Stimulated activated CD8-positive, alpha-beta memory T cell treated with anti-CD3 and anti-CD28 coated beads, Interleukin-12 subunit alpha, Interleukin-12 subunit beta, amount 100 ng/mL, for 24 hours (primary cell): ENCODE data around the gene SLBP.
"Not testable (repeated sequence)": the region's sequence is repeated elsewhere in the genome, so short reads cannot be mapped to it uniquely, and the experiment has no call there.

Experiments
- DNase-seq: peaks from one replicate; pipeline ENCODE4 v3.0.0-alpha.2; 2020; ENCODE audit errors: extremely low read depth

Gene SLBP

DNA sequence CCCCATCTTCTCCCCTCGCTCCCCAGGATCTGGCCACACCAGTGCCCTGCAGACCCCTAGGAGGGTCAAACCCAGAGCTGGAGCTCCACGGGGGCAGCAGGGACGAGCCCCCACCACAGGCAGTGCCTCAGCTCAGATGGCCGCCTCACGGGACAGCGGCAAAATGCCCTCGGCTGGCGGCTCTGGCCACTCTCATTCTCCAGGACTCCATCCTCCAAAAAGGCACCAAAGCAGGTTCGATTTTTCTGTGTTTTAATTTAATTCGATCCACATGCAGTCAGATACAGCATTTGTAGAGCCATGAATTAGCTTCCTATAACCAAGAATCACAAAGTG lies 36.3 kb downstream of the SLBP start:
- DNase-seq, result no peak

DNA sequence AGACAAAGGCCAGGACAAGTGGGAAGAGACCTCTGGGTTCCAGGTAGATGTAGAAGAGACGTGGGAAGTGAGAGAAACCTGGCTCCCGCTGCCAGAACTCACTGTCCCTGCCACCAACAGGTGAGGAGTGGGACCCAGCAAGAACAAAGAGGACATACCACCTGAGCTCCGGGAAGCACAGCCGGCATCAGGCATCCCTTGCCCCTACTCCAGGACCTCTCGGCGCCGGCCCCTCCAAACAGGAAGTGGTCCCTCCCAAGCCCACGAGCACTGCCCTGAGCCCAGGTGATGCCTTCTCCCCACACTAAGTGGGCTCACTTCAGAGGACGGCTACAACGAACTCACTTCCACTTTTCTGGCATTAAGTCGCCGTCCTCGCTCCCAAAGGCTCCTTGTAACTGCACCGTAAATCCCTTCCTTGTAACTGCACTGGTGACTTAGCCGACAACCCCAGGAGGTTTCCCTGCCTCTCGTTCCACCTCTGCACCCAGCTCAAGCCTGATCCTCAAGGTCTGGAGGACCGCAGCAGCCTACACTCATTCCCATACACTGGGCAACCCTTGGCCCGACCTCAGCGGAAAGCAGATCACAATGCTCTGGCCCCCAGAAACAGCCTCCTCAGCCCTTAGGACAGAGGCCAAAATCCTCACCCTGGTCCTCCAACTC lies 36.9 kb downstream of the SLBP start:
- no peak for DNase-seq

DNA sequence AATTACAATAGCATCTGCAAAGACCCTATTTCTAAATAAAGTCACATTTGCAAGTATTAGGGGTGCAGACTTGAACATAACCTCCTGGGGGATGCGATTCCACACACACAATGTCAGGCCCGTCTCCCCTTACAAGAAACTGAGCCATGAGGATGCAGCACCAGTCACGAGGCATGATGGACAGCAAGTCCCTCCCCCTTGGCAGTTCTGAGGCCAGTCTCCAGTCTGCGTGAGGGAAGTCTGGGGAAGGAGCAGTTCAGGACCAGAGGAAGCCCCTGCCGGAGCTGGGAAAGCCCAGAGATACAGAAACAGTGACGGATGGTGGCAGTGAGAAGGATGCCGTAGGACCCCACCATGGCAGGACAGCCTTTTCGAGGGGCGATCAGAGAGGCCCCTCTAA lies 37.4 kb downstream of the SLBP start:
- DNase-seq, result no peak

- no peak for DNase-seq
Observed at GRCh38 chr4:1673671-1674070, 38.4 kb downstream of the SLBP start.

DNA sequence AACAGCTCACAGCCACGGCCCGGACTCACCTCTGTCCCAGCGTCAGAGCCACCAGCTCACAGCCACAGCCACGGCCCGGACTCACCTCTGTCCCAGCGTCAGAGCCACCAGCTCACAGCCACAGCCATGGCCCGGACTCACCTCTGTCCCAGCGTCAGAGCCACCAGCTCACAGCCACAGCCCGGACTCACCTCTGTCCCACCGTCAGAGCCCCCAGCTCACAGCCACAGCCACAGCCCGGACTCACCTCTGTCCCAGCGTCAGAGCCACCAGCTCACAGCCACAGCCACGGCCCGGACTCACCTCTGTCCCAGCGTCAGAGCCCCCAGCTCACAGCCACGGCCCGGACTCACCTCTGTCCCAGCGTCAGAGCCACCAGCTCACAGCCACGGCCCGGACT lies 41.1 kb downstream of the SLBP start:
- DNase-seq, result not testable (repeated sequence)

GRCh38 chr4:1670279-1670678 lies 41.8 kb downstream of the SLBP start:
- no peak for DNase-seq

DNA sequence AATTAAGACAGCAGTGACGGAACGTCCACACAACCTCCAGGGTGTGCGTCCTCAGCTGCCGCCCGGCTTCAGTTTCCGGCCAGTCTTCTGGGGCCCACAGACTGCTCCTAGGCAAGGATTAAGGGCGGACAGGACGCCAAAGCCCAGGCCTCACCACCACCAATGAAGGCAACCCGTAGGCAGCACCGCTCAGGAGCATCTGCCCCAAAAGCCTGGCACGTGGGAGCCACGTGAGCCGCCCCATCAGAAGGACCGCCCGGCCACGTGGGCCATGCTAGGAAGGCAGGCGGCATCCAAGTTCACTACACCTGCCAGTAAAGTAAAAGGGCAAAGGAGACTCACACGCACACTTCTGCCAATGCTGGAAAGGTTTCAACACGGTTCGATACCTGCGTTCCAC lies 42.3 kb downstream of the SLBP start:
- no peak for DNase-seq

GRCh38 chr4:1669270-1669669 lies 42.8 kb downstream of the SLBP start:
- no peak for DNase-seq

- DNase-seq, result no peak
Observed at GRCh38 chr4:1668488-1668840, 43.7 kb downstream of the SLBP start.

- DNase-seq, result no peak
Observed at GRCh38 chr4:1667273-1667672, 44.8 kb downstream of the SLBP start.

- DNase-seq, result no peak
Observed at GRCh38 chr4:1666391-1666790, 45.7 kb downstream of the SLBP start.

GRCh38 chr4:1664141-1664540 lies 48.0 kb downstream of the SLBP start:
- DNase-seq, result no peak

DNA sequence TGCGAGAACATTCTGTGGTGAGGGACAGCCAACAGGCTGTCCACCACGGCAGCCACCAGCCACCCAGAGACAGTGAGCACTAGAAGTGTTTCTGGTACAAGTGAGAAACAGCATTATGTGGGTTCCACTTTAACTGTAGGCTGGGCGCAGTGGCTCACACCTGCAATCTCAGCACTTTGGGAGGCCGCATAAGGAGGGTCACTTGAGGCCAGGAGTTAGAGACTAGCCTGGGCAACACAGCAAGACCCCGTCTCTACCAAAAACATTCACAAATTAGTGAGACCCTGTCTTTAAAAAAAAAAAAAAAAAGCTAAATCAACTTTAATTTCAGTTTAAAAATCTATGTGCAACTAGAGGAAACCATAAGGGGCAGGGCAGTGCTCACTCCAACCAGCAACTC lies 48.6 kb downstream of the SLBP start:
- DNase-seq, result no peak

DNA sequence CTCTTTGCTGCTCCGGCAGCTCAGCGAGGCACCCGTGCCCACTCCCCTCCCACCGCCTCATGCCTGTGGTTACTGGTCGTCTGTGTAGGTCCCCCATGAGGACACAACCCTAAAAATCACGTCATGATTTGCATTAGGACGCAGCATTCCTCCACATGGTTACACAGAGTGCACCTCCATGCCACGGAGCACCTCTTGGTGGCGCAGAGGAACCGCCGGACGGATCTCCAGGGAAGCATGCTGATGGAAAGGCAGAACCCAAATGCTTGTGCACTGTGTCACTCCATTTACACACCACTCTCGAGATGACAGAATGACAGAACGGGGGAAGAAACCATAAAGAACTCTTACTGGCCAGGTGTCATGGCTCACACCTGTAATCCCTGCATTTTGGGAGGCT lies 50.4 kb downstream of the SLBP start:
- DNase-seq, result no peak

GRCh38 chr4:1660948-1661677 lies 51.0 kb downstream of the SLBP start:
- no peak for DNase-seq

- DNase-seq, result no peak
Observed at GRCh38 chr4:1659104-1660043, 52.7 kb downstream of the SLBP start.

DNA sequence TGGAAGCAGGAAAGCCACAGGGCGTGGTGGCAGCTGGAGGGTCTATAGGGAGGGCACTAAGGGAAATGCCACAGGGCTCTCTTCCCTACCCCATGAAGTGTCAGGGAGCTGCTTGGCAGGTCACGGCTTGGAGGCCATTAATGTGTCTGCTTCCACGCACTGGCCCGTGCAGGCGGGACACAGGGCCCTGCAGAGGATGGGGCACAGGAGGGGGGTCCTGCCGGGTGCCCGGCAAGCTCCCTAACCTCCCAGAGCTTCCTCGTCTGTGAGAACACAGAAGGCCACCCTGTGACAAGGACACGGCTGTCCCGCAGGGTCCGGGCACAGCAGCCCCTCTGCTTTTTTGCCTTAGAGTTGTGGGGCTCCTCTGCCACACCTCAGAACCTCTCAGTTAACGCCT lies 53.5 kb downstream of the SLBP start:
- no peak for DNase-seq

GRCh38 chr4:1658146-1658545 lies 54.0 kb downstream of the SLBP start:
- no peak for DNase-seq

- DNase-seq, result no peak
Observed at GRCh38 chr4:1656986-1657385, 55.1 kb downstream of the SLBP start.

- DNase-seq, result no peak
Observed at GRCh38 chr4:1656132-1656531, 56.0 kb downstream of the SLBP start.

DNA sequence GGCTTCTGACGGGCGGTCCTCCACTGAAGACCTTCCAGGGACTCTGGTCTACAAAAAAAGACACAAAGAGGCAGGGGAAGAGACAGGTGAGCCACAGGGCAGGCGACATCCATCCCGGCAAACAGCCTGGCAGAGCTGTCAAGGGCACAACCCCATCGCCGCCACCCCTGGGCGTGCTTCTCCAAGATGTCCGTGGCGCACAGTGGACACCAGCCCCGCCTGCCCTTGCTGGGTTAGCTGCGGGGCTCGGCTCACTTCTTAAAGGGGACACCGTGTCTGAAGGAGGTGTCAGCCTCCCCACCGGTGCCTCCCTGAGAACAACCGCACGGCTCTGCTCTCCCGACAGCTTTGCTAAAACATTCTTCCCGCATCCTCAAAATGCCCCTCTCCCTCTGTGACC lies 56.4 kb downstream of the SLBP start:
- no peak for DNase-seq

GRCh38 chr4:1655081-1655480 lies 57.0 kb downstream of the SLBP start:
- no peak for DNase-seq
